Suppressor macrophage treated with lipopolysaccharide for 4 hours (primary cell): ENCODE results near the gene VCX3A.
"Not testable (repeated sequence)": the region's sequence is repeated elsewhere in the genome, so short reads cannot be mapped to it uniquely, and the experiment has no call there.

Experiments
- DNase-seq: peaks from one replicate; pipeline ENCODE4 v3.0.0-alpha.2; 2020

The VCX3A gene

DNA sequence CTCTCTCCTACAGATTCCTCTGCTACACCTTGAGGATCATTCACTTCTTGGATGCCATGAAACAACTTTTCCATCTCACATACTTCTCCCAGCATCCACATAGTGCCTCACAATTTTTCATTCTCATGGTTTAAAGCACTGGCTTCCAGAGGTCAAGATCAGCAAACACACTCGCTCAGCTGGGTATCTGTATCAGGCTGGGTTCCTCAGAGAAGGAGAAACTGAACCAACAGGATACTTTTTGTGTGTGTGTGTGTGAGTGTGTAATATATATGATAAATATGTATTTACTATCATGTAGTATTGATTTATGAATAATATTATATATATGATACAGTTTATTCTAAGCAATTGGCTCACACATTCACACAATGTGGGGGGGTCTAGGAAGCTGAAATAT is at the start of gene VCX3A:
VCX3A (minus strand) TSS at position 101 of the 400 bp plus-strand sequence. CDS start 621 bp downstream, outside the sequence.
- not testable (repeated sequence) for DNase-seq

- no peak for DNase-seq
Observed at GRCh38 chrX:6574762-6575161, 39.8 kb upstream of the VCX3A start.

- no peak for DNase-seq
Observed at GRCh38 chrX:6568031-6568430, 33.1 kb upstream of the VCX3A start.

- no peak for DNase-seq
Observed at GRCh38 chrX:6558979-6559378, 24.1 kb upstream of the VCX3A start.

GRCh38 chrX:6557690-6558089 is 22.8 kb upstream of the VCX3A start:
- no peak for DNase-seq

DNA sequence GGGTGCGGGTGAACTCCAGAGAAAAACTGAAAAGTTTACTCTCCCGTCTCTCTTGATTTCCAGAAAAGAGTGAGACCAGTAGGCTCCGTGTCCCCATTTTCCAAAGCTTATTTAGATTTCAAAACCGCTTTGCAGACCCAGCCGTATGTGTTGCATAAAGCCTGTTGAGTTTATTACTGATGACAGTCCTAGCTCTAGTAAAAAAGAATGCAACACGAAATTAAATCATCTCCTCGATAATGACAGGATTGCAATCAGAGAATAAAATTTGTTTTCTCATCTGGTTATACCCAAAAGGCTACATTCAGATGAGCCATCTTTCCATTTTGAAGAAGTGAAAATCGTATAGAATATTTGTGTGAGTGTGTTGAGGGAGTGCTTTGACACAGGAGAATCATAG is 16.1 kb upstream of the VCX3A start:
- no peak for DNase-seq

- no peak for DNase-seq
Observed at GRCh38 chrX:6545712-6546111, 10.8 kb upstream of the VCX3A start.

DNA sequence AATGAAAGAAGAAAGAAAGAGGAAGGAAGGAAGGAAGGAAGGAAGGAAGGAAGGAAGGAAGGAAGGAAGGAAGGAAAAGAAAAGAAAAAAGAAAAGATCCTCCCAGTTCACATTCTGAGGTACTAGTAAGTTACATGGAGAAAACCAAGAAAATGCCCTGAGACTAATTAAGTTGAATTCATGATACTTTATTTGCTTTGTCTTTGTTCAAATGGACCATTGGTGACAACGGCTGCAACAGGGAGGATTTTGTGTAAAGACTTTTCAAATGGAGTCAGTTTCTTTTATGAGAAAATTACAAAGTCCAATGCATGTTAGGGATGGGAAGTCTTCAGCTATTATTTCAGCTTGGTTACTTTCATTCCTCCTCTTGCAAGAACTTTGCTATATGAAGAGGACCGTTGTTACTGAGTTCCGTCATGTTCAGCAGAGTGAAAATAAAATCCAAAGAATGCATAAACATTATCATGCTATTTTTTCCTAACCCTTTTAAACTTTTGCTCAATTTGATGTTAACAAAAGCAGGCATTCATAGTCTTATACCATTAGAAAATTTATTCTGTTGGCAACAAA is 8.3 kb downstream of the VCX3A start:
- no peak for DNase-seq

- no peak for DNase-seq
Observed at GRCh38 chrX:6517376-6517775, 17.5 kb downstream of the VCX3A start.

GRCh38 chrX:6506444-6506843 is 28.5 kb downstream of the VCX3A start:
- no peak for DNase-seq

DNA sequence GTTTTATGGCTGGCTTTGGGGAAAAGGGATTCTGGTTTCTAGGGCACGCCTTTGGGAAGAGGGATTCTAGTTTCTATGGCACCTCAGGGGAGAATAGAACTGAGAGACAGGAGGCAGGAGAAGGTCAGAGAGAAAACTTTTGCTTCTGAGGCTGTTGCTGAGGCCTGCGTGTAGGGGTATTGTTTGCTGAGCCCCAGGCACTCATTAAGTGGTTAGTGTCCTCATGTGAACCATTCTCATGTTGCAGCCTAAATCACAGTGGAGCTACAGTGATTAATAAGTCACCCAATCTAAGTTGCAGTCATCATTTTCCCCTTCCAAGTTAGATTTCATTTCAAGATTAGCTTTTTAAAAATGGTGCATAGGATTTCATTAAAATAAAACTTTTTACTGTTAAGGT is 29.0 kb downstream of the VCX3A start:
- no peak for DNase-seq

DNA sequence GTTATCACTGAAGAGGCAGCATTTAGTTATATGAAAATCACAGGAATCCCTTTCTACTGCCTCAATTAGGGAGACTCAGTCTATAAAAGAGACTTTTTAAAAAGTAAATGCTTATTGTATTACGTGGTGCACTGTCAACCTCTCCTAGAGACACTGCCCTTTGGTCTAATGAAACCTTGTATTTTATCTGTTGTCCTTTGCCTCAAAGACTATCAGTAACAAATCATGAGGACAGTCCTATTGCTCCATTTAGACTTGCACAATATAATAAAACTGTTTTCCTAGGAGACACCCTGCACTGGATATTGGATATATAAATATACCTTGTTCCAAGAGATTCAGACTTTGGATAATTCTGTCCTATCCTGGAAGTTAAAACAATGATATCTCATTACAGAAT is 34.2 kb downstream of the VCX3A start:
- DNase-seq: no peak

DNA sequence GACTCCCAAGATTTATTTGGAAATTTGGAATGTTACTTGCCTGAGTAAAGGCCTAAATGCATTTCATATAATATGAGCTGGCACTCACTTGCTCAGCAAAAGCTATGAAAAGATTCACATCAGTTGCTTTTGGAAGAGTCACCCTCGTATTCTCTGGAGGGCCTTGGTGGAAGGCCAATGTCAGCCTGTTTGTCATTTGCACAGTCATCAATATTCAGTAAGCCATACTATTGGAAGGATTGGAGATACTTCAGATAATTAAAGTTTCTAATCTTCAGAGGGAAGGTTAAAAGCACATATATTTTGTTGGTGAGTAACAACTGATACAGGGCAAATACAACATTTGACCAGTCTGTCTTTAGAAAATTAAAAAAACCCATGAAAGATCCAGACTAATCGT is 36.6 kb downstream of the VCX3A start:
- no peak for DNase-seq
